Stimulated activated CD4-positive, alpha-beta T cell treated with anti-CD3 and anti-CD28 coated beads, Interleukin-4, amount 100 ng/mL, for 24 hours (primary cell): Measurements from ENCODE around the gene ONECUT2.
A peak's percentile ranks its signal among the peaks of the same experiment; 100 is the strongest.
"Not testable (repeated sequence)": the region's sequence is repeated elsewhere in the genome, so short reads cannot be mapped to it uniquely, and the experiment has no call there.

Experiments
- DNase-seq: peaks from one replicate; pipeline ENCODE4 v3.0.0-alpha.2; 2020

Gene ONECUT2

DNA sequence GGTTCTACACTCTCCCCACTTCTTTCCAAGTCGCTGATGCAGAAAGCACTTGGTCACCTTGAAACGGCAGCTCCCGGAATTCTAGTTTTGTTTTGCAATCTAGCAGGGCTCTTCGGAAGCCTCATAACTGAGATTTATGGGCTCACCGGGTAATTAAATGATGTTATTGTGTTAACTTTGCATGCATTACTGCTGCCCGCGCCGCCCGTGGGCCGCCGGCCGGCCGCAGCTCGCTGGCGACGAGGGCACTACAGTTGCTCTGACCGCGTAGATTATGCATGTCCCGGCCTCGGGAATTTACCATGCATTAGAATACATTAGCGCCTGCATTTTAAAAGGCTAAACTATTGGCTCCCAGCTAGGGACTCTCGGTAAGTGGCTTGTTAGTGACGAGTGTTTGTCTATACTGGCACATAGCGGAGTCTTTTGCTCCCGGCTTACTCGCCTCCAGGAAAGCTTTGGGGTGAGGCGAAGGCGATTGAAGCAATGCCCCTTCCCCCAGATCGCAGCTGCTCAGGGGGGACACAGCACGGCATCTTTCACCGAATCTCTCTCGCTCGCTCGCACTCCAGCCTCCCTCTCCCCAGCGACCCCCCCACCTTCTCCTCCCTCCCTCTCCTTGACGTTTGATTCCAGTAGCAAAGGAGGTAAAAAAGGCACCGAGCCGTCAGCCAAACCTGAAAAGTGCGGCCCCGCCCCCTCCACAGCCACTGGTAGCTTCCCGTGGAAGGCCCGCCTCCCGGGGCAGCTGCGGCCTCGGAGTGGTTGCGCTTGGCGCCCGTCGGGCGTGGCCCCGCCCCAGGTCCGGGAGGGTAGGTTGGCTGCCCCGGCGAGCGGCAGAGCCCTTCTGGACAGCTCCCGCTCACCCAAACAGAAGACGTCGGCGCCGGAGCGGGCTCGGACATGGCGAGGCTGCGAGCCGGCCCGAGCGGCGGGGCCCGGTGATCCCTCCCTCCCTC is at the start of gene ONECUT2:
ONECUT2 (plus strand) TSS at position 839 of the 959 bp plus-strand sequence. CDS start 343 bp downstream, outside the sequence.
- DNase-seq: peak; percentile 61

- DNase-seq: no peak
Measured at GRCh38 chr18:57389271-57389670, 45.9 kb upstream of the ONECUT2 start.

GRCh38 chr18:57390044-57390443 is 45.1 kb upstream of the ONECUT2 start:
- no peak for DNase-seq

DNA sequence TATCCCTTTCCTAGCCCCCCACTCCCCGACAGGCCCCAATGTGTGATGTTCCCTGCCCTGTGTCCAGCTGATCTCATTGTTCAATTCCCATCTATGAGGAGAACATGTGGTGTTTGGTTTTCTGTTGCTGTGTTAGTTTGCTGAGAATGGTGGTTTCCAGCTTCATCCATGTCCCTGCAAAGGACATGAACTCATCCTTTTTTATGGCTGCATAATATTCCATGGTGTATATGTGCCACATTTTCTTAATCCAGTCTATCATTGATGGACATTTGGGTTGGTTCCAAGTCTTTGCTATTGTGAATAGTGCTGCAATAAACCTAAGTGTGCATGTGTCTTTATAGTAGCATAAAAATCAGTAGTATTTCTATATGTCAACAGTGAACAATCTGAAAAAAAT is 40.4 kb upstream of the ONECUT2 start:
- not testable (repeated sequence) for DNase-seq

- not testable (repeated sequence) for DNase-seq
Measured at GRCh38 chr18:57396831-57397230, 38.3 kb upstream of the ONECUT2 start.

DNA sequence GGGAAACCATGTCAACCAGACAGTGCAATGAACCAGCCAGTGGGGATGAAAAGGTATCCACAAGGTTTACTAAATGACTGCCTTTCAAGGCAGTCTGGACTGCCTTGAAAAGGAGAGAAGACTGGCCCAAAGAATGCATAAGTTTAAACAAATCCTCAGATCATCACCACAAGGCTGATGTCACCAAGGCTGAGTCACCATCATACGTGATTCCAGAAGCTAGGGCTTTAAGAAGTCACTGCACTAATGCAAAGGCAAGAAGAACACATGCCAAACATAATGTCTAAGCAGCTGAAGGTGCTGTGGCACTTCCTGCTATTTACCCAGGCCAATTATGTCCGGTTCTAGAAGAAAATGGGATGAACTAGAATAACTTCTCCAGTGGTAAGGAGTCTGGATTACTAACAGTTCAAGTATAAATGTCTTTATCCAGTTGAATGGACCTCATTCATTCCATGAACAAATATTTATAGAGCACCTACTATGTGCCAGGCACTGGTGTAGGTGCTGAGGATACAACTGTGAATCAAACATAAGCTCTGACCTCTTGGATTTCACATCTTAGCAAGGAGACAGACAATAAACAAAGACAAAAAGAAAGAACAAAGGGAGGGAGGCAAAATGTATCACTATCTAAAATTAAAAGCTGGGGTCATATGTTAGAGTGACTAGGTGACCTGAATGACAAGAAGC is 37.6 kb upstream of the ONECUT2 start:
- no peak for DNase-seq

GRCh38 chr18:57404345-57404744 is 30.8 kb upstream of the ONECUT2 start:
- no peak for DNase-seq

- no peak for DNase-seq
Measured at GRCh38 chr18:57409650-57410049, 25.5 kb upstream of the ONECUT2 start.

GRCh38 chr18:57410749-57411148 is 24.4 kb upstream of the ONECUT2 start:
- no peak for DNase-seq

- no peak for DNase-seq
Measured at GRCh38 chr18:57416542-57416941, 18.6 kb upstream of the ONECUT2 start.

- no peak for DNase-seq
Measured at GRCh38 chr18:57422313-57422872, 12.8 kb upstream of the ONECUT2 start.

- no peak for DNase-seq
Measured at GRCh38 chr18:57423821-57424220, 11.4 kb upstream of the ONECUT2 start.

DNA sequence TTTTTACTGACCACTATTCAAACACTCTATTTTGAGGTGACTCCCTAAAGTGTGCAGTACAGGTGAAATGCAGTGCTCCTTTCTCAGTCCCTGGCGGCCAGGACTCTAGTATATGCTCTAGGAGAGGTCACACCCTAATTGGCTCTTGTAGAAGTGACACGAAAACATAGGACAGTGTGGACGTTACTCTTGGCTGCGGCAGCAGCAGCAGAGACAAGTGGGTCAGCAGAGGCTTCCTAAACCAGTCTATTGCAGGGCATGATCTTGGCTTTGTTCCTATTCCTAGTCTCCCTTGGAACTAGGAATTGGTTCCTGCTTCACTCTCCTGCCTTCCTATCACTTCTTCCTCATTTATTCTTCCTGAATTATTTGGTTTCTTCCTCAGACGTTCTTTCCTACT is 10.1 kb upstream of the ONECUT2 start:
- DNase-seq: no peak

DNA sequence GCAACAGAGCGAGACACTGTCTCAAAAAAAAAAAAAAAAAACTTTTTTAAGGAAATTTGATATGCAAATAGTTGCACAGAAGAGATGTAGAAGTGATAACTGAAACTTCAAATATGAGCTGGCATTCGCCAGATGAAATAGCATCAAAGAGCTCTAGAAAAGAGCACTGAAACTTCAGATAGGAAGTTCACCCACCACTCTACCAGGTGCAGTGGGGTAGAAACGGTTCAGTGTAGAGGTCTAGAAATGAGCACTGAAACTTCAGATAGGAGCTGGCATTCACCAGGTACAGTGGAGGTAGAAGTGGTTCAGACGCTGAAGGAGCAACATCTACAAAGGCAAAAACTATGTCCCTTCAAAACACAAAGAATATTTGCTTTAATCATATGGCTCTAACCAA is 9.0 kb upstream of the ONECUT2 start:
- DNase-seq: no peak

DNA sequence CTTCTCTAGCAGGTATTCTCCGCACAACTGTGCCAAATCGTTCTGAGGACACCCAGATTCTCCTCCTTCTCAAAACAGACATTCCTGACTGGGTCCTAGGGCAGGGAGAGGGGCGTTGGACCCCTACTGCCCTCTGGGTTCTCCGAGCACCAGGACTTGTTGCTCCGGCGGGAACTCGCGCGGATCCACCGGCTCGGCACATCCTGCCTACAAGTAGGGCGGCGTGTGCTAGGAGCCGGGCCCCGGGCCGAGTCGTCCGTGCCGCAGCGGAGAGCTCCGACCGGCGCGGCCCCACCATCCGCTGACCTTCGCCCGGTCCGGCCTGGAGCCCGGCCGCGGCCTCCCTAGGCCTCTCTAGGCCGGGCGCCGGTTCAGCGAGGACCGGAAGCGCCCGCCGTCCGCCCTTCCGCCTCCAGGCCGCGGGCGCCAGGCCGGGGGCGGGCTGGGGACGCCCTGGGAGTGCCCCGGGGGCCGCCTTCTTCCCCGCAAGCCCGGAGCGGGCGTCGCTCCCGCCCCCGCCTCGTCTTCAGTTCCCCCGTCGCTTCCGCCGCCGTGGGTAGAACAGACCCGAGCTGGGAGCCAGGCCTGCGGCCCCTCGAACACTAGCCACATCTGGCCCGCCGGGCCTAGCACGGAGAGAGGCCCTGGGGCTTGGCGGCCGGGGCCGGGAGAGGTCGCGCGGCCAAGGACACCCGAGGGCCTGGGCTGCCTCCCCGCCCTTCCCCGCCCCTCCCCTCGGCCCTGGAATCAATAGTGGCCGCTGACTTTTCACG is 7.6 kb upstream of the ONECUT2 start:
- no peak for DNase-seq

DNA sequence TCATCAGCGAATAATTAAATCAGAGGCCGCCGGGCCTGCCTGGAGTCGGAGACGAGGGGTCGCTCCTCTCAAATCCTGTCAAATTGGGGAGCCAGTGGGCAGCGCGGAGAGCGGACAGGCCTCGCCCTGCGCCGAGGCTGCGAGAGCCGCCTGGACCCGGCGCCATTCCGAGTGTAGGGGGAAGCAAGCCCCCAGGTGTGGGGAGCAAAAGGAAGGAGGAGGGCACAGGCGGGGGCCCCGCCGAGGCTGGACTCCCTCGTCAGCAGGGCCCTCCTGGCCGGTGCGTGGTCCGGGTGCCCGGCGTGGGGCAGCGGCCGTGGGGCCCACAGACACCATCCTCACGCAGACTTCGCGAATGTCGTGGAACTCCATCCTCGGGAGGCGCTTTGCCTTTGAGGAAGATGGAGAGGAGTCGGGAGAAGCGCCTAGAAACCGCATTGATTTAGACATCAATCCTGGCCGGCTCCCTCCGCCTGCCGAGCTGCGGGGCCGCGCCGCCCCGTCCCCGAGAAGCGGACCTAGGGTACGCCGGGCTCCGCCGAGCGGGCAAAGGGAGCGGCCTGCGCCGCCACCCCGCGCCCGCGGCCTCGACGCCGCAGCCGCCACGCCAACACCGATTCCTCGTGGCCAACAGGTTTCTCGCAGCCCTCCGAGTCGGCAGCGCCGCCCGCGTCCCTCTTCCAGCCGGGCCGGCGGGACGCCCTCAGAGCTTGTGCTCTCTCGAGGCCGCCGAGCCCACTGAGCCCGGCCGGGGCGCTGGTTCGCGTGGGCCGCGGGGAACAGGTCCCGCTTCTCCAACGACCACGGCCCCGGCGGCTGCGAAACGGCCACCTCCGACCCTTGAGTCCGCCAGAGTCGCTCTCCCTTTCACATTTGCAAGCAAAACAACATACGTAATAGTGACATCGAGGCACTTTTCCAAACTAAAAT is 6.7 kb upstream of the ONECUT2 start:
- DNase-seq: no peak

- no peak for DNase-seq
Measured at GRCh38 chr18:57429167-57430078, 5.8 kb upstream of the ONECUT2 start.

- DNase-seq: no peak
Measured at GRCh38 chr18:57430079-57431001, 4.8 kb upstream of the ONECUT2 start.

DNA sequence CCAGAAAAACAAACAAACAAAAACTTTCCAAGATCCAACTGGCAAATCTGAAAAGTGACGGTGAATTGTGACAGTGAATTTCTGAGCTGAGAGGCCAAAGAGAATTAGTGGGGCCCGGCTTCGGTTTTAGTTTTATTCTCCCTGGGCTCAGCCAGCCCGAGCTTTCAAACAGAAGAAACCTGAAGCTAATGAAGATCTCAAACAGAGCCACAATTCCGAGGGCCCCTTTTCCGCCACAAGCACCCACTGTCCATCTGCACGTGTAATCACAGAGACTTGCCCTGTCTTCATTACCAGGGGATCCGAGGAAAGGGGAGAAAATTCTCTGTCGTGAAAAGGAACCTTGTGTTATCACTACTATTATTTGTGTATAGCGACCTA is 4.2 kb upstream of the ONECUT2 start:
- no peak for DNase-seq
